Superior temporal gyrus (tissue), 1 donor: ENCODE results near the gene POTEG.
"Not testable (repeated sequence)": the region's sequence is repeated elsewhere in the genome, so short reads cannot be mapped to it uniquely, and the experiment has no call there.

Source experiments
- DNase-seq: peaks from one replicate; pipeline ENCODE4 v3.0.0-alpha.2; 2016; ENCODE audit errors: extremely low spot score

The POTEG gene

GRCh38 chr14:19372813-19373500, 61.2 kb downstream of the POTEG start:
- not testable (repeated sequence) for DNase-seq

GRCh38 chr14:19371767-19372166, 62.4 kb downstream of the POTEG start:
- DNase-seq = not testable (repeated sequence)

- not testable (repeated sequence) for DNase-seq
Measured at GRCh38 chr14:19362803-19363202, 71.3 kb downstream of the POTEG start.

GRCh38 chr14:19362323-19362722, 71.8 kb downstream of the POTEG start:
- DNase-seq = not testable (repeated sequence)

- not testable (repeated sequence) for DNase-seq
Measured at GRCh38 chr14:19361636-19362253, 72.4 kb downstream of the POTEG start.

- not testable (repeated sequence) for DNase-seq
Measured at GRCh38 chr14:19360937-19361635, 73.1 kb downstream of the POTEG start.
